NCI-H187 (cell line): ENCODE results near the gene MPIG6B.

ENCODE experiments used
- DNase-seq, 2 experiments: peaks; one replicate each; lab custom pipeline; 2025; lab: John Stamatoyannopoulos, UW

MPIG6B gene

DNA sequence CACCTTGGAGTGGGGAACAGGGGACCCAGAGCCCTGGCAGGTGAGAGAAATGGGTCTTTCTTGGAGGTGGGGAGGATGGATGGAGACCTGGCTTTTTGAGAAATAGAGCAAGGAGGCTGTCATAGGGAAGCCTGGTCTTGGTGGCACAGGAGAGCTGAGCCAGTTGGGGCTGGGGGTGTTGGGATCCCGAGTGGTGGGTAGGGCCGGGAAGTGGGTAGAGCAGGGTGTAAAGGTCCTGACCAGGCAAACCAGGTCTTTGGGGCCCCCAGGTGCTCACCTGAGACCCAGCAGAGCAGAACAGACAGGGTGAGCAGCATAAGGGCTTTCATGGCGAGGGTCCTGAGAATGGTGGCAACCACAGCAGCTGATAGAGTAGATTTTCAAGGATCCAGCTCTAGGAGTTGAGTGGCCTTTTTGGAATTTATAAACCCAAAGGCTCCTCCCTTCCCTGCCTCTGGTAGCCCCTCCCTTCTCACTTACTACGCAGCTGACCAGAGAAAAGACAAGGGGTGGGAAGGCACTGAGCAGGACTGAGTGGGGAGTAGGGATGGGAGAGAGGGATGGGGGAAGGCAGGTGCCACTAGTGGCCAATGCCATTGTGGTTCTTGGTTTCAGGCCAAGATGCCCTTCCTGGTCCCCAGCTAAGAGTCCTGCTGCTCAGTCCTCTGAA, 1.7 kb upstream of the MPIG6B start, which contains the start of gene LY6G6C:
Gene LY6G6C, minus strand, starts transcription at position 396 of the 670 bp plus-strand sequence. Its CDS starts 67 bp downstream, at position 329.
- DNase-seq = no peak

DNA sequence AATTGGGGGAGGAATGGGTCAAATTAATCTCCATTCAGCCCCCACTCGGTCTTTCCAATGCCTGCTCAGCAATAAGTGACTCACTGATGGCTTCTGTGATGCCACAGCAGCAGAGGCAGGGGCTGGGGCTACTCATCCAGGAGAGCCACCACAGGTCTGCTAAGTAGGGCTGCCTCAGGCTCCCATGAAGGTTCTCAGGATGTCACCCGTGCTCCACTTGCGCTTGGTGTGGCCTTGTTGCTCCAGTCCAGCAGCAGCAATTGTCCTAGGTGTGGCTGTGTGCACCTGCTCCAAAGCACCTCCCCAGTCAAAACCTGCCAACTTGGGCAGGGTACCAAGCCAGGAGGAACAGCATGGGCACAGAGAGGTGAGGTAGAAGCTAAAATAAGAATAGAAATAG, 1.0 kb upstream of the MPIG6B start:
- no peak for DNase-seq

DNA sequence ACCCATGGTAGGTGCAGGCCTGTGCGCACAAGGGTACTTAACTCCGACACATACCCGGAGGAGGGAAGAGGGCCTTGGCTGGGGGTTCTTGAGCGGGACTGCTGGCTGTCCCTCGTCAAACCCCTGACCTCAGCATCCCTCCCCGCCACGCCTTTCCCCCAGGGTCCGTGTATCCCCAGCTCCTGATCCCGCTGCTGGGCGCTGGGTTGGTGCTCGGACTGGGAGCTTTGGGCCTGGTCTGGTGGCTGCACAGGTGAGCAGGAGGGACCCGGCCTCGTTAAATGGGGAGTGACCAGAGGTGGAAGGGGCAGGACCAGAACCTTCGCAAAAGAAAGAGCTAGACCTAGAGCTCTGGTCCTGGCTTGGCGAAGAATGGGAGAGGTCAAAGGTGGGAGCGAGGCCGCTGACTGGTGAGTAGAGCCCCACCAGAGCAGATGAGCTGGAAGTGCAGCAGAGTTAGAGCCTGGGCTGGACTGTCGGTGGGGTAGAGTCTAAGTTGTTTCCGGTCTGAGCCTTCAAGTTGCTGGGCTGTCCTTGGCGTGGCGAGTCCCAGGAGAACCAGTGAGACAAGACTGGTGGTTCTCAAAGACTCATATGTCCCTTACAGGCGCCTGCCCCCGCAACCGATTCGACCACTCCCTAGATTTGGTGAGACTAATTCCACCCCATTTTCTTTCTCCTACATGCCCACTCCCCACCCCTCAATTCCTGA, 963 bp downstream of the MPIG6B start:
- DNase-seq = no peak

DNA sequence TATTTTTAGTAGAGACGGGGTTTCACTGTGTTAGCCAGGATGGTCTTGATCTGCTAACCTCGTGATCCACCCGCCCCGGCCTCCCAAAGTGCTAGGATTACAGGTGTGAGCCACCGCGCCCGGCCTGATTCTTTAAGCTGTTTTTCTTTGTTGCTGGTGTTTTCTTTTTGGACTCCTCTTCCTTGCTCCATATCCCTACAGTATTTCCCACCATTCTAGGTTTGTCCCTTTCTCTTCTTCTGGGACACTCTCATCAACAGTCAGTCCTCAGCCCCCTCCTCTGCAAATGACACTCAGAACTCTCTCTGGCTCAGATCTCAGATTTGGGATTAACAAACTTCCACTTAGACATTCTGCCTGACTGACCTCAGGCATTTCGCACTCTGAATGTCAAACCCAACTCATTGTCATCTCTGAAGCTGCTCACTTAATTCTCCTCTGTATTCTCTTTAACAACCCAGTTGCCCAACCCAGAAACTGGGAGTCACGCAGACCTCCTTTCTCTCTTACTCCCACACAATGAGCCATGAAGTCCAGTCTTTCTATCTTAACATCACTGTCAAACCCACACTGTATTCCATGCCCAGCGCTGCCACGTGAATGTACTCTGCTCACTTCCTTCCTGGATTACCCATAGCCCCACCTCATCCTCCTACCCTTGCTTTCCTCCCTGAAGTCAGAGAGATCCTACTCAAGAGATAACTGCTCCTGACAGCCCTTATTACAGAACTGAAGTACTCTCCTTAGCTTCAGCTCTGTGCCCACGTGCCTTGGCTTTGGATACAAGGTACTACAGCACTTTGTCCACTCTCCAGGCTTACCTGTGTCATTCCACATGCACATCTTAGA, 2.6 kb downstream of the MPIG6B start:
- no peak for DNase-seq

DNA sequence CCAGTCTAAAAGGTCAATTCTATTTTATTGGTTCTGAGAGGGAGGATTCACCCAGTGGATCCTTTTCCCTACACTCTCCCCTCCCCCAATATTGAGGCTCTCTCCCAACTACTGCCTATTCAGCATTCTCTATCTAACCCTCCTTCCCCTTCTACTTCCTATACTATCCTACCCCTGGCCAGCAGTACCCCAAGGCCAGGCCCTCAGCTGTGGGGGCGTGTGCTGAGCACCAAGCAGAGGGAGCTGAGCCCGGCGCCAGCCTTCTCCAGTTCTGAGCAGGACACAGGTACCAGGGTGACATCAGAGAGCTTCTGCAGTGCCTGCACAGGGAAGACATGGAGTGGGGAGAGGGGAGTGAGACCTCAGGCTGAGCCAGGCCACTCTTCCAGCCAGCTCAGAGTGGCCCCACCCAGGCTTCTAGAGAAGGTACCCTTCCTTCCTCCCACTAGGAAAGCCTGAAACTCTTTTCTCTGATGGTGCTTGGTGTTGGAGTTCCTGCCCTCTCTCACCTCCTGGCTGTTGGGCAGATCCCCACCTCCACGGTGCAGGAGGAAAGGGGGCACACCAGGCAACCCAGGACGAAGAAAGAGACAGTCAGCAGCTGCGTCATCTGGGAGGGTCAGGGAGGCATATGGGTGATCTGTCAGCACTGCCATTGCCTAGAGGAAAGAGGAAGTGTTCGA, 4.0 kb downstream of the MPIG6B start:
- DNase-seq = no peak

DNA sequence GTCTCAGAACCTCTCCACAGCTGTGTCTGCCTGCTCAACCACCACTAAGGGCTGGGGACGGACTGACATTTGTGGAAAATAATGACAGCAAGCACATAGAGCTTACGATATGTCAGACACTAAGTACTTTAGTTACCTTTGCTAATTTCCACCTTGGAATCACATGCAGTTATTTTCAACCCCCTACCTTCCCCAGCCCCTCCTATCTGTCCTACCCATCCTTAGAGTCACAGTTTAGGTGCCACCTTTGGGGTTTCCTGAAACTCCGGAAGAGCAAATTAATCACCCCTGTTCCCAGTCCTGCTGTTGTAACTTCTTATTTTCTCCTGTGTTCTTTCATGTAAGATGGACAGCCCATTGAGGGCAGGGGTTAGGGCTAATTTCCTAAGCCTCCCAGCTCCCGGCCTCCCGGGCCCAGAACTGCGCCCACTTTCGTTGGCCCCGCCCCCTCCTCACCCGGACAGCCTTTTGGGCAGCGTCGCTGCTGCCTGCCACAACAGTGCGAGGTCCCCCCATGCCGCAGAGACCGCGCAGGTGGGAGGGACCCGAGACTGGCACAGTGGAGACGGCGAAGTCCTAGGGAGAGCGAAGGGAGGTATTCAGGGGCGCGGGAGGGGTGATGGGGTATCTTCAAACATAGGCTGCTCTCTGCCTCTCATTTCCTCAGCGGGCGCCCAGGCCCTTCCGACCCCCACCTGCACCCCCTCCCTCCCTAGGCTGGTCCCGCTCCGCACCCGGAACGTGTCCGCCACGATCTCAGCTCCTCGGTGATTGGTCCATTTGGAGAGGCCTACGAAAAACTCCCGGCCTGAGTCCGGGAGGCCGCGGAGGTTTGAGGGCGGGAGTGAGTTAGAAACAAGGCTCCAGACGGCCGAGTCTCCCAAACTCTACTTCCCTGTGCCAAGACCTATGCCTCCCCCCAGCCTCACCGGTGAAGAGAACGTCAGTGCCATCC, 4.8 kb downstream of the MPIG6B start:
- no peak for DNase-seq

DNA sequence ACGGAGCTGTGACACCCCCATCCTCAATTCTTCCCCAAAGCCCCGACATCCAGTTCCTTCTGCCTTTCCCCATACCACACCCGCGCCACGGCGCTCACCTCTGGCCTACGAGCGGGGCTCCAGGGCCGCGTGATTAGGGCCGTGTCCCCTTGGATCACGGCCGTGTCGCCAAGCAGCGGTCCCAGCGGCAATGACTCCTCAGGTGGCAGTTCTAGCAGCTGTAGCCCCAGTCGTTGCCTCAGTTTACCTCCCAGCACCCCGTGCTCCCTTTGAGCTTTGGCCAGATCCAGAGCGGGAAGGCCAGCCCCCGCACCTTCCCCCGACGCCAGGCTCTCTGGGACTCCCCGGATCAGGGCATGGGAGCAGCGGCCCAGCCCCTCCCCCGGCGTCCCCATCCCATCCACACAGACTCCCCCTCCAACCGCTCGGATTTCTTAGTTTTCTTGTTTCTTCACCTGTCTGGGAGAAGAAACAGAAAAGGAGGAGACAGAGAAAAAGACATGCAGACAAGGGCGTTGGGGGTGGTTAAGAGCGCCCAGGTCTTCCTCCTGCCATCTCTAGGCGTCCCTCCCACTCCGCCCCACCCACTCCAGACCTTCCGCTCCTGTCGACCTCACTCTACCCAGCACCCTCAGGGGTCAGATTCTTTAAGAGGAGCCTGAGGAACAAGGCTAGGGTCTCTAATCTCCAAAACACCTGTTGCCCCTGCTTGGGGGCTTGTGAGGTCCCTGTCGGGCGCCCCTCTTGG, 5.8 kb downstream of the MPIG6B start, which contains the start of gene DDAH2:
Gene DDAH2, minus strand, starts transcription at position 533 of the 748 bp plus-strand sequence. Its CDS starts 138 bp downstream, at position 395.
- DNase-seq = no peak

DNA sequence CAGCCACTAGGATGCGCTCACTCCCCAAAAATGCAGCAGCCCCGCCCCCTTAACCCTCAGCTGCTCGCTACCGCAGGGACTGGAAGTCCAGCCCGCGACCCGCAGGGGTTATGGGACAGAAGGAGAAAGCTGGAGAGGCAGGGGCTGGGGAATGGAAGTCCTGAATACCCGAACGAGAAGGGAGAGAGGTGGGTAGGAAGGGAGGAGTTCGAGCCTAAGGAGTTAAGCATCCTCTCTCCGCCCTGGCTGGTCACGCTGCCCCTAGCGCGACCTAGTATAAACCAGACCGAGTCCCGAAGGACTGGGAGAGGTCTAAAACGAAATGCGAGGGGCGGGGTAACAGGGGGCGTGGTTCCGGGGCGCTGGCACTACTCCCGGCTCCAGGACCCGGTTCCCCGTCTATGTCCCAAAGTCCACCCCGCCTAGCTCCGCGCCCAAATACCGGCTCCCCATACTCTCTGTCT, 6.4 kb downstream of the MPIG6B start:
- peak; percentile 59 to 63 for DNase-seq

DNA sequence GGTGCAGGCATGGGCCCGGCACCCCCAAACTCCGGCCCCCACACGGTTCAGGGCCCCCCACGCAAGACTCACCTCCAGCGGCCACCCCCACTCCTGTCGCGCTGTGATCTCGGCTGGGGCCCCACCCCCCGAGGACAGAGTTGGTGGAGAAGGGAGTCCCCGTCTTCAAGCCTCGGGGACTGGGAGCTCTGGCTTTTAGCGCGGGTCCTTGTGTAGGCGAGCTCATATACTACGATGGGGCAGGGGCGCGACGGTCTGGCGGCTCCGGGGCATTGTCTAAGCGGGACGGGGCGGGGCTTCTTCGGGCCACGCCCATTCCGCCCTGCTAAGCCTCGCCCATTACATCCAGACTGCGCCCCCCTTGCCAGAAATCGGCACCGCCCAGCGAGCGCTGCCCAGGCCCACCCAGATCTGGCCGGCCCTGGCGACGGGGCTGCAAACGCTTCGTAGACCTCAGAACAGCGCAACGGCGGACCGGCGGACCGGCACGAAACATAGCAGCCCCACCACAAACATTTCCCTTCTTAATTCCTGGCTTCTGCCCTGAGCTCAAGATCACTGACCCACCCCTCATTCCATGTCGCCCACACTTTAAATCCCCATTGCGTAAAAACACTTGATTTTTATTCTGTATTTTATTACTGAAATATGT, 6.9 kb downstream of the MPIG6B start:
- peak in 1 of 2 experiments; percentile 31 for DNase-seq

DNA sequence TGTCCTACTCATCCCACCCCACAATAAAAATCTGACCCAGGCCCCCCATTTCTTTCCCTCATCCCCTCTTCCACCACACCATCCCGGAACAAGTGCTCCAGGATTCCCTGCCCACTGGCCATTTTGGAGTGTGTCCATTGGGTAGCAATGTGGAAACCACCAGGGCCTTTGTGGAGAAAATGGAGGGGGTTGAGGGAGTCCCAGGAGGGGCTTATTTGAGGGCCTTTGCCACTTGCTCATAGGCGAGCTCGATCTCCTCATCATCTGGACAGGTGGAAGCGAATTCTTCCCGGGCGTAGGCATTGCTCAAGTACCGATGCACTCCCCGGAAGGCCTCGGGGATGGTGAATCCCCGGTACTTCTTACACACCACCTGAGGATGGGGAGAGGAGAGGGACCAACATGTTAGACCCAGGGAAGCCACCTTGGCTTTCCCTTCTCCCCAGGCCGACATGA, 7.5 kb downstream of the MPIG6B start:
- DNase-seq = no peak

DNA sequence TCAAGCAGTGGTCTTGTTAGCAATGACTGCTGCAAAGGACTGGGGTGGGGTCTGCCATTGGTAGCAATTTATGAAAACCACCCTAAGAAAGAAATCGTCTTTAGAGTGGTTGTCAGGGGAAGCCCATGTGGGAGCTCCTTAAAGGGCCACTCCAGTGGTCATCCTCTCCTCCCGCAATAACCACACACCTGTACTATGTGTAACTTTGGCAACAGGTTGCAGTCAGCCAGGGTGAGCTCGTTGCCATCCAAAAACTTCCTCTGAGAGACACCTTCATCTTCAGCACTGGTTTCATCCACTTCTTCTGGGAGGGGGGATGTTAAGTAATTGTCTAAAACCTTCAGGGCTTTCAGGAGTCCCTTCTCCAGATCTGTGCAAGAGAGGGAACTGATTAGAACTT, 8.9 kb downstream of the MPIG6B start:
- DNase-seq = no peak

DNA sequence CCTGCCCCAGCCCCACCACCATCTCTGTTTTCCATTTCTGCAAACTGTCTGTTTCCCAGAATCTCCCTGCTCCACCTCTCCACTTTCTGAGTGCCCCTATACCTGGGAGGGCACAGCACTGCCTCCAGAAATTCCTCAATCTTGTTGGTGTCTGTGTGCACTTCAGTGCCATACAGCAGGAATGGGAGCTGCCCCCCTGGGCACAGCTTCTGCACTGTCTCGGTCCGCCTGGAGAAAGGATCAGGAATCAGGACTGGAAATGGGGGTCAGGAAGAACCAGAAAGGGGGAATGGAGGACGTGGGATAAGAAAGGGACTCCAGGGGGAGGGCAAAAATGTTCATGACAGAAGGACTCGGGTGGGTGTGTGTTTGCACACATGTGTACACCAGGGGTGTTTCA, 10.6 kb downstream of the MPIG6B start:
- no peak for DNase-seq

DNA sequence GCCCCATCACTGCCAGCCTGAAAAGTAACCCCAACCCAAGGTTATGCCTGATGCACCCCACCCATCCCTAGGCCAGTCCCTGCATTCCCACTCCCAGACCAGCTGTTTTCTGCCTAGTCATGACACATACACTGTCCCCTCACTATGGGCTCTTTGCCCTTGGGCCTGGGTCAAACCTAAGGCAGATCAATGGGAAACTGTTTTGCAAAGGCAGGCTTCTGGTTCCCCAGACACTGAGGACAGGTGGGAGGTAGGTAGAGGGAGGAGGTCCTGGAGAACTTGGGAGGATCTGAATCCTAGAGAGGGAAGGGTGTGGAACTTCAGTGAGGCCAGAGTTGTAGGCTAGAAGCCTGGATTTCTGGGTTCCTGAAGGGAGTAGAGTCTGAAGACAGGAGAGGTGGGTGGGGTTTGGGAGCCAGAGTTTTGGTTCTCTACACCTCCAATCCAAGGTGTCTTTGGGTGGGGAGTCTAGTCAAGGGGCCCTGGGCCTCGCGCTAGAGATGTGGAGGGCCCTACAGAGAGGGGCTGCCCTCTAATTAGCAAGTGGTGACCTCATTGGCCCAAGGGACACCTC, 11.2 kb downstream of the MPIG6B start:
- DNase-seq = no peak

DNA sequence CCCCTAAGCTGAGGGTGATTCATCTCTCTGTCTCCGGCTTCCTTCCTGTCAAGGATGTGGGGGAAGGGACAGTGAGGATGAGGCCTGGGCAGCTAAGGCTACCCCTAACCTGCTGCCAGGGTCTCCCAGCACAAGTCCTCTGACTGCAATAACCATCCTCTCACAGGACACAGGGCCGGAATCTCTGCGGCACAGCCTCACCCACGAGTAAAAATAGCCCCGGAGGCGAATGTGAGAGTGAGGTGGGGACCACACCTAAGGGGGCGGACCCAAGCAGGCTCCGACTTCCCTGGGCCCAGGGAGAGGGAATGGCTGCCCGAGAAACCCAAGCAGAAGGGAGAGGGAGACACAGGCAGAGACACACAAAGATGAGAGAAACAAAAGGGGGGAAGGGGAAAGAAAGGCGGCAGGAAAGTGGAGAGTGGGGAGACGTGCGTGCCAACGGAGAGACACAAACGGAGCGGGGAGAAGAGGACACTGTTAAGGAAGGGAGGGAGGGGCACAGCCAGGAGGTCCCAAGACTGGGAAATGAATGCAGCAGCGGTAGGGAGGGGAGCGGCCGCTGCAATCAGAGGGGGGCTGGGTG, 11.7 kb downstream of the MPIG6B start:
- no peak for DNase-seq

DNA sequence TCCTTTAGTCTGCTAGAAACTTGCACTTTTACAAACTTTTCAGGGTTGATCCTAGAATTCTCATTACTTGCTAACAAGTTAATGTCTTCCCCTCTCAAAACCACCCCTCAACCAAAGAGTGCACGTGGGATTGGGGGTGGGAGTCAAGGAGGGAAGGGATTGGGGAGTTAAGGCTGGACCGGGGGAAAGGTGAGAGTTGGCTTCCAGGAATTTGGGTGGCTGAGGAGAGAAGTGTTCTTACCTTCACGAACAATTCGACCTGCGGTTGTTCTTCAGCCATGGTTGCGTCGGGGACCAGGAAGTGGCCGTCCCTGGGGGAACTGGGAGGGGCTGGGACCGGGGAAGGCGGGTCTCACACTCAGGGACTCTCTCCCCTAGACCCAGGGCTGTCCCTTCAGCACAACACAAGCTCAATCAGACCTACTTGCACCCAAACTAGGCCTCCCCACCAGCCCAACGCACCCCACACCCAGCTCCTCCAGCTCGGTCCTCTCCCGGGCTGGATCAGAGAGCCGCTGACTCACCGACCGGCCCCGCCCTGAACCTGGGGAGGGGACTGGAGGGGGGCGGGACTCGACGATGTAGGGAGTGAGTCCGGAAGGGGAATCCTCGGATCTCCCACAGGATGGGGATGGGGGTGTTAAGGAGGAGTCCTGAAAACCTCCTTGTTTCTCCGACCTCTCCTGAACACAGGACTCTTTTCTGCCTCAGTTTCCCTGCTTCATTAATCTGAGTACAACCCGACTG, 13.0 kb downstream of the MPIG6B start, which contains the start of gene CLIC1:
Gene CLIC1, minus strand, starts transcription at position 510 of the 747 bp plus-strand sequence. Its CDS starts 230 bp downstream, at position 280.
- peak; percentile 51 to 71 for DNase-seq

DNA sequence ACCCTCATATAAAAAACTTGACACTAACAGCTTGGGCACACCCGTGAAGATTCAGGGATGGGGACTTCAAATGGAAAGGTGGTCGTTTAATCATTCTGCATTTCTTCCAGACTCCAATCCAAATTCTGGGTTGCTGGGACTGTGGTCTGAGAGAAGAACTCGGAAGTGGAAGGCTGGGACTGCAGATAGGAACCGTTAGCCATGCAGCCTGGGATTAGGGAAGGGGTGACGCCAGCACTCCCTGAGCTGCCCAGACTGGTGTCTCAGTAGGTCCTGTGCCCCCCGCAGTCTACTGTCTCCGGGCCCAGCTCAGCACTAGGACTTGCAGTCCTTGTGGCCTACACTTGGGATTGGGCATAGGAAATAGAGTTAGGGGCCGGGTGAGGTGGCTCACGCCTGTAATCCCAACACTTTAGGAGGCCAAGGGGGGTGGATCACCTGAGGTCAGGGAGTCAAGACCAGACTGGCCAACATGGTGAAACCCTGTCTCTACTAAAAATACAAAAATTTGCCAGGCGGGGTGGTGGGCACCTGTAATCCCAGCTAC, 13.7 kb downstream of the MPIG6B start:
- no peak for DNase-seq

DNA sequence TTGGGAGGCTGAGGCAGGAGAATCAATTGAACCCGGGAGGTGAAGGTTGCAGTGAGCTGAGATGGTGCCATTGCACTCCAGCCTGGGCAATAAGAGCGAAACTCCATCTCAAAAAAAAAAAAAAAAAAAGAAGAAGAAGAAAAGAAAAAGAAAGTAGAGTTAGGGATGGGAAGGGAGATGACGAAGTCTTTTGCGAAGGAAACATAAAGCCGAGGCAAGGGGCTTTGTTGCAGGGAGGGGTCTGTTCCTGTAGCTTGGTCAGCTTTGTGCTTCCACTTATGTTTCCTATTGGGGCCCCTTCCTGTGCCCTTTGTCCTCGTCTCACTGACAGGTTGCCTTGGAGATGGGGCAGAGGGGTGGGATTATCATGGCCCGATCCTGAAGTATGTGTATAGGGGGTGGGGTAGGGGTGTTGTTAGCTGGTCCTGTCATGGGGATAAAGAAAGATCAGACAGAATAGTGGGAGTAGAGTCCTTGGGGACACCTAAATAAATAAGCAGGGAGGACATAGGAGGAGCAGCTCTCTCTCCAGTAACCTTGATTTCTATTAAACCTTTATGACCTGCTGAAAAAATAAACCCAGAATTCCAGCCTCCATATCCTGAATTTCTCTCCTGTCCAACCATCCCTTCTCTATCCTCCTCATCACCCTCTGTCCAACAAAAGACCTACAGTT, 14.3 kb downstream of the MPIG6B start:
- no peak for DNase-seq
